ENCODE measurements around the gene R3HCC1L. TPM values are rescaled to one million over a fixed set of nuclear protein-coding genes. Genes with fewer than 3 reads are reported as not detected.

Gene R3HCC1L
- total and polyA plus RNA-seq, 2 experiments from 2014 or later: 5.2 to 12.7 TPM

GRCh38 chr10:98285416-98285815 lies 151.0 kb downstream of the R3HCC1L start:
- Histone ChIP-seq H4K20me1 (ENCODE audit: insufficient read depth, poor library complexity, severe bottlenecking) (no peaks in the 10 kb centered on the region), H3K4me1 (ENCODE audit: insufficient read depth) (no peaks in the 10 kb centered on the region), H3K79me2 (no peaks in the 10 kb centered on the region), H3K27ac (no peak overlapping the region), H2AFZ (no peak overlapping the region), H3K4me2 (no peak overlapping the region), H3K27me3 (peaks cover 1% of the 10 kb centered on the region), H3K9me3 (ENCODE audit: low read depth) (no peaks in the 10 kb centered on the region), H3K9me2 (replicated peaks; ENCODE audit: insufficient read depth) (no peaks in the 10 kb centered on the region), H3K4me3 (no peak overlapping the region), H3K36me3 (replicated peaks; ENCODE audit: insufficient read depth, low read depth) (no peaks in the 10 kb centered on the region)
- DNase-seq (ENCODE audit: low spot score): no peak
- TF ChIP-seq EZH2phosphoT487 (IDR thresholded peaks at IDR 0.05; ENCODE audit: low read depth, severe bottlenecking, unreplicated experiment) (no peak), CTCF (IDR thresholded peaks at IDR 0.05; ENCODE audit: poor library complexity) (no peak), EZH2 (IDR thresholded peaks at IDR 0.05; ENCODE audit: borderline replicate concordance) (no peak)
- 84% methylated on average over 2 of the region's 2 CpGs for WGBS (ENCODE audit: low lambda C conversion rate, missing lambda C conversion rate)

GRCh38 chr10:98286419-98286818 lies 152.0 kb downstream of the R3HCC1L start:
- Histone ChIP-seq H3K36me3 (replicated peaks; ENCODE audit: insufficient read depth, low read depth) (no peaks in the 10 kb centered on the region), H3K4me2 (no peak overlapping the region), H3K27ac (no peak overlapping the region), H3K27me3 (no peaks in the 10 kb centered on the region), H4K20me1 (ENCODE audit: insufficient read depth, poor library complexity, severe bottlenecking) (no peaks in the 10 kb centered on the region), H3K79me2 (no peaks in the 10 kb centered on the region), H3K9me3 (ENCODE audit: low read depth) (no peaks in the 10 kb centered on the region), H3K4me1 (ENCODE audit: insufficient read depth) (no peaks in the 10 kb centered on the region), H3K9me2 (replicated peaks; ENCODE audit: insufficient read depth) (no peaks in the 10 kb centered on the region), H3K4me3 (no peak overlapping the region), H2AFZ (no peak overlapping the region)
- no peak for DNase-seq (ENCODE audit: low spot score)
- 91% methylated on average over 12 of the region's 12 CpGs for WGBS (ENCODE audit: low lambda C conversion rate, missing lambda C conversion rate)
- TF ChIP-seq CTCF (IDR thresholded peaks at IDR 0.05; ENCODE audit: poor library complexity) (no peak), EZH2 (IDR thresholded peaks at IDR 0.05; ENCODE audit: borderline replicate concordance) (no peak), EZH2phosphoT487 (IDR thresholded peaks at IDR 0.05; ENCODE audit: low read depth, severe bottlenecking, unreplicated experiment) (no peak)

- Histone ChIP-seq H3K4me2 (no peak overlapping the region), H3K27me3 (no peaks in the 10 kb centered on the region), H3K4me3 (no peak overlapping the region), H3K27ac (no peak overlapping the region), H3K36me3 (replicated peaks; ENCODE audit: insufficient read depth, low read depth) (no peaks in the 10 kb centered on the region), H2AFZ (no peak overlapping the region), H3K79me2 (no peaks in the 10 kb centered on the region), H3K9me3 (ENCODE audit: low read depth) (no peaks in the 10 kb centered on the region), H4K20me1 (ENCODE audit: insufficient read depth, poor library complexity, severe bottlenecking) (no peaks in the 10 kb centered on the region), H3K4me1 (ENCODE audit: insufficient read depth) (no peaks in the 10 kb centered on the region), H3K9me2 (replicated peaks; ENCODE audit: insufficient read depth) (no peaks in the 10 kb centered on the region)
- TF ChIP-seq CTCF (IDR thresholded peaks at IDR 0.05; ENCODE audit: poor library complexity) (no peak), EZH2 (IDR thresholded peaks at IDR 0.05; ENCODE audit: borderline replicate concordance) (no peak), EZH2phosphoT487 (IDR thresholded peaks at IDR 0.05; ENCODE audit: low read depth, severe bottlenecking, unreplicated experiment) (no peak)
- no peak for DNase-seq (ENCODE audit: low spot score)
- 84% methylated on average over 5 of the region's 5 CpGs for WGBS (ENCODE audit: low lambda C conversion rate, missing lambda C conversion rate)
These were observed 152.9 kb downstream of the R3HCC1L start for GRCh38 chr10:98287321-98287720.

GRCh38 chr10:98289802-98290209 lies 155.3 kb downstream of the R3HCC1L start:
- no peak for TF ChIP-seq EZH2 (IDR thresholded peaks at IDR 0.05; ENCODE audit: borderline replicate concordance)
- TF ChIP-seq CTCF (IDR thresholded peaks at IDR 0.05; ENCODE audit: poor library complexity): no peak
- no peak for TF ChIP-seq EZH2phosphoT487 (IDR thresholded peaks at IDR 0.05; ENCODE audit: low read depth, severe bottlenecking, unreplicated experiment)
- DNase-seq (ENCODE audit: low spot score): no peak
- no peaks in the 10 kb centered on the region for H4K20me1 ChIP-seq (ENCODE audit: insufficient read depth, poor library complexity, severe bottlenecking)
- no peaks in the 10 kb centered on the region for H3K9me3 ChIP-seq (ENCODE audit: low read depth)
- WGBS (ENCODE audit: low lambda C conversion rate, missing lambda C conversion rate): 66% methylated on average over 10 of the region's 10 CpGs
- H2AFZ ChIP-seq: no peak overlapping the region
- no peaks in the 10 kb centered on the region for H3K79me2 ChIP-seq
- H3K27me3 ChIP-seq: no peaks in the 10 kb centered on the region
- H3K4me2 ChIP-seq: no peak overlapping the region
- H3K4me1 ChIP-seq (ENCODE audit: insufficient read depth): no peaks in the 10 kb centered on the region
- H3K27ac ChIP-seq: no peak overlapping the region
- no peaks in the 10 kb centered on the region for H3K36me3 ChIP-seq (replicated peaks; ENCODE audit: insufficient read depth, low read depth)
- no peak overlapping the region for H3K4me3 ChIP-seq
- no peaks in the 10 kb centered on the region for H3K9me2 ChIP-seq (replicated peaks; ENCODE audit: insufficient read depth)
